ENCODE measurements around the gene BMERB1.
"Not testable (repeated sequence)": the region's sequence is repeated elsewhere in the genome, so short reads cannot be mapped to it uniquely, and the experiment has no call there.

The BMERB1 gene

DNA sequence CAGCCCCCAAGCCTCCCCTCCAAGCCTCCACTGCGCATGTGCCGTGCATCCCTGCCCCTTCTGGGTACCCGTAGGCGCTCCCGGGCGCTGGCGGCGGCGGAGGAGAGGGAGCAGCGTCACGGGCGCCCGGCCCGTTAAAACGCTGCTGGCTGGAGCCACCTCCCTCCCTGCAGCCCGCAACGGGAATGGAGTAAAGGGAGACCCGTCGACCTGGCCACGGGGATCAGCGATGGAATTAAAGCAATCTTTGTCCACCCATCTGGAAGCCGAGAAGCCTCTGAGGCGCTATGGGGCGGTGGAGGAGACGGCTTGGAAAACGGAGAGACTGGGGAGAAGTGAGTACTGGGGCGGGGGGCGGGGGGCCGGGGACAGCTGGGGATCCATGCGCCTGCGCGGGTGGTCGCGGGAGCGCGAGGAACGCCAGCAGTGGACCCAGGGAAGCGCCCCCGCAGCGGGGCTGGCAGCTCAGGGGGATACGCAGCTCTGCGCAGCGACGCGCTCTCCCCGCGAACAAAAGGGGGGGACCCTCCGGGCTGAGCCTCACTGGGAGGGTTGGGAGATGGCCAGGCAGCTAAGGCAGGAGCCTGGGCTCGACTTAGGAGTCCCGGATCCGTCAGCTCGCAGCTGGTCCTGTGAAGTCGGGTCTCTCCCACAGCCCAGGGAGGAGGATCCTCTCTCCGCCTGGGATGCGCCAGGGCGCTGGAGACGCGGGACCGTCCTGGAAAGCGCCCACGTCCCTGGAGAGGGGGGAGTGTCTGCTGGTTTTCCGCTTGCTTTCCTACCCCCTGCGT lies at the start of gene BMERB1:
Gene BMERB1 (plus strand): TSS at position 164 of the 791 bp plus-strand sequence. CDS start 66 bp downstream, at position 230.
- no peak within 1 kb of the TSS for H3K27ac ChIP-seq
- TF ChIP-seq CTCF (IDR thresholded peaks at IDR 0.05) = no peak
- peaks cover 56% of the 10 kb centered on the region for H3K27me3 ChIP-seq
- H3K4me1 ChIP-seq (ENCODE audit: control insufficient read depth in 1 of 2, insufficient read depth in 1 of 2, low read depth in 1 of 2, low read length in 1 of 2) = no peaks in the 10 kb centered on the region
- H3K36me3 ChIP-seq = no peaks in the 10 kb centered on the region
- H3K4me3 ChIP-seq (ENCODE audit: low read depth in 1 of 2, low read length in 1 of 2) = no peak within 1 kb of the TSS
- no peaks in the 10 kb centered on the region for H3K9me3 ChIP-seq

- H3K4me1 ChIP-seq (ENCODE audit: control insufficient read depth in 1 of 2, insufficient read depth in 1 of 2, low read depth in 1 of 2, low read length in 1 of 2); H3K36me3 ChIP-seq; H3K9me3 ChIP-seq; H3K4me3 ChIP-seq (ENCODE audit: low read depth in 1 of 2, low read length in 1 of 2); H3K27me3 ChIP-seq; H3K27ac ChIP-seq: not testable (repeated sequence)
Measured at GRCh38 chr16:15388060-15388459, 46.3 kb upstream of the BMERB1 start.

DNA sequence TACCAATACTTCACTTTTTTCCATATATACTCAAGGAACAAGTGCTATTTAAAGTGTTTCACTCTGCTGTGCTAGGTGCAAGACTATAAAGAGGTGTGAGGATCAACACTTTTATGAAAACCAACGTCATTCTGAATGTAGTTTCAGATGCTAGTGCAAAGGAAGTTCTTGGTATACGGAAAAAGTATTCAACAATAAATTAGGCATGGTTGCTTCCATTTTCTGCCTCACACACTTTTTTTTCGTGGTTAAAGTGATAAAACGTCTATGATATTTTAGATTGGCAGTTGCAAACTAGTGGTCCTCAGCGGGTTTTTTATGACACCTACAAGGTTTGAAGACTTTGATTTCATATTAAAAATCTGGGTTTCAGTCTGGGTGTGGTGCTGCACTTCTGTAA lies 44.5 kb upstream of the BMERB1 start:
- not testable (repeated sequence) for H3K9me3 ChIP-seq

GRCh38 chr16:15393025-15393424 lies 41.4 kb upstream of the BMERB1 start:
- H3K27ac ChIP-seq; H3K9me3 ChIP-seq; H3K4me3 ChIP-seq (ENCODE audit: low read depth in 1 of 2, low read length in 1 of 2); H3K36me3 ChIP-seq; H3K4me1 ChIP-seq (ENCODE audit: control insufficient read depth in 1 of 2, insufficient read depth in 1 of 2, low read depth in 1 of 2, low read length in 1 of 2): not testable (repeated sequence)
- H3K27me3 ChIP-seq = peaks cover 36% of the 10 kb centered on the region

More for the DNA sequence above, 44.5 kb upstream of the BMERB1 start:
- H3K27ac ChIP-seq; H3K27me3 ChIP-seq; H3K36me3 ChIP-seq; H3K4me3 ChIP-seq (ENCODE audit: low read depth in 1 of 2, low read length in 1 of 2); H3K4me1 ChIP-seq (ENCODE audit: control insufficient read depth in 1 of 2, insufficient read depth in 1 of 2, low read depth in 1 of 2, low read length in 1 of 2): not testable (repeated sequence)

GRCh38 chr16:15395631-15396508 lies 38.5 kb upstream of the BMERB1 start, which contains the start of gene MPV17L:
TSS of gene MPV17L (plus strand) at chr16:15395754. CDS start at chr16:15395898, 144 bp downstream.
- H3K36me3 ChIP-seq; H3K4me1 ChIP-seq (ENCODE audit: control insufficient read depth in 1 of 2, insufficient read depth in 1 of 2, low read depth in 1 of 2, low read length in 1 of 2); H3K27ac ChIP-seq; H3K4me3 ChIP-seq (ENCODE audit: low read depth in 1 of 2, low read length in 1 of 2); H3K9me3 ChIP-seq: not testable (repeated sequence)
- H3K27me3 ChIP-seq = peaks cover 36% of the 10 kb centered on the region

- H3K27me3 ChIP-seq = peaks cover 36% of the 10 kb centered on the region
- not testable (repeated sequence) for H3K27ac ChIP-seq; H3K36me3 ChIP-seq; H3K4me3 ChIP-seq (ENCODE audit: low read depth in 1 of 2, low read length in 1 of 2); H3K4me1 ChIP-seq (ENCODE audit: control insufficient read depth in 1 of 2, insufficient read depth in 1 of 2, low read depth in 1 of 2, low read length in 1 of 2); H3K9me3 ChIP-seq
Measured at GRCh38 chr16:15396509-15396829, 37.9 kb upstream of the BMERB1 start.

DNA sequence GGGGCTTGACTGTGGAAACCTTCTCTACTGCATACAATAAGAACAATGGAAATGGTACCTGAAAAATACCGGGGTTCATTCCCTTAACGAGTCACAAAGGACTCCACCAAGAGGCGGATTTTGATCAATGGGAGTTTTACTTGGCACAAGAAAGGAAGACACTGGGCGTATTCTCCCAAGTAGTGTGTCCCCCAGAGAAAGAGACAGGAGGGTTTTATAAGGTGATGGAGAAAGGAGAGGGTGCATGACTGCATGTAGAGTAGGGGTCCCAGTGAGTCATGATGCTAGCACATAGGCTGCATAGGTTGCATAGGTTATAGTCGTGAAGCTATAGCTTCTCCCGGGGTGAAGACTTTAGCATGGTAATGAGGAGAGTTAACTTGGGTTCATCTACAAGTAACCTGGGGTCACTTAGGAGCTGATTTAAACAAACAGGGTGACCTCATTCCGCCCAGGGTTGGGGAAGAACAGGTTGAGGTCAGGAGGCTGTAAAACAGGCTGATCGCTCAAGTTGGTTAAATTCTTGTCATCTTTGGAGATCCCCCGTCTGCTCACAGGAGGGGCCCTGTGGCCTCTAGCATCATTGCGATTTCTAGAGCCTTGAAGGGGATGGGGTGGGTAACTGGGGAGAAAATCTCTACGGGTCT lies 37.3 kb upstream of the BMERB1 start:
- Histone ChIP-seq H3K36me3 (no peaks in the 10 kb centered on the region), H3K9me3 (no peaks in the 10 kb centered on the region), H3K27ac (no peak overlapping the region), H3K4me1 (ENCODE audit: control insufficient read depth in 1 of 2, insufficient read depth in 1 of 2, low read depth in 1 of 2, low read length in 1 of 2) (no peaks in the 10 kb centered on the region), H3K27me3 (peaks cover 36% of the 10 kb centered on the region), H3K4me3 (ENCODE audit: low read depth in 1 of 2, low read length in 1 of 2) (no peak overlapping the region)
- no peak for TF ChIP-seq CTCF (IDR thresholded peaks at IDR 0.05)
